GM19035 (cell line): Measurements from ENCODE around the gene FNDC11.
"Not testable (repeated sequence)": the region's sequence is repeated elsewhere in the genome, so short reads cannot be mapped to it uniquely, and the experiment has no call there.

Experiments
- ATAC-seq: cut with Tn5 transposase; IDR thresholded peaks from one replicate; pipeline ENCODE4 v1.9.1; 2021; ENCODE audit not compliant: unreplicated experiment

FNDC11 gene

GRCh38 chr20:63553933-63554290, at the start of gene FNDC11:
Gene FNDC11 (plus strand): TSS chr20:63554159. CDS start chr20:63555664, 1,505 bp downstream.
- peak; percentile 23 for ATAC-seq

GRCh38 chr20:63504642-63505041, 49.3 kb upstream of the FNDC11 start:
- no peak for ATAC-seq

GRCh38 chr20:63505281-63505680, 48.7 kb upstream of the FNDC11 start:
- no peak for ATAC-seq

- ATAC-seq: no peak
Observed at GRCh38 chr20:63505723-63506122, 48.2 kb upstream of the FNDC11 start.

GRCh38 chr20:63507083-63507743, 46.7 kb upstream of the FNDC11 start:
- ATAC-seq: no peak

GRCh38 chr20:63508072-63508768, 45.7 kb upstream of the FNDC11 start:
- no peak for ATAC-seq

- no peak for ATAC-seq
Observed at GRCh38 chr20:63509088-63509564, 44.8 kb upstream of the FNDC11 start.

- no peak for ATAC-seq
Observed at GRCh38 chr20:63513207-63513606, 40.8 kb upstream of the FNDC11 start.

- ATAC-seq: not testable (repeated sequence)
Observed at GRCh38 chr20:63514520-63514919, 39.4 kb upstream of the FNDC11 start.

- ATAC-seq: no peak
Observed at GRCh38 chr20:63517376-63518309, 36.3 kb upstream of the FNDC11 start.

GRCh38 chr20:63518351-63518861, 35.6 kb upstream of the FNDC11 start:
- no peak for ATAC-seq

GRCh38 chr20:63518946-63519667, 34.9 kb upstream of the FNDC11 start:
- no peak for ATAC-seq

GRCh38 chr20:63519668-63520503, 34.1 kb upstream of the FNDC11 start:
- ATAC-seq: peak; percentile 45

- ATAC-seq: peak; percentile 76
Observed at GRCh38 chr20:63520504-63520933, 33.4 kb upstream of the FNDC11 start, which contains the start of gene PPDPF. Gene PPDPF (plus strand): TSS chr20:63520765. CDS start chr20:63521309, 544 bp downstream.

- peak; percentile 44 for ATAC-seq
Observed at GRCh38 chr20:63520934-63521601, 32.9 kb upstream of the FNDC11 start.

- ATAC-seq: no peak
Observed at GRCh38 chr20:63521602-63522001, 32.4 kb upstream of the FNDC11 start.

- no peak for ATAC-seq
Observed at GRCh38 chr20:63522091-63522868, 31.7 kb upstream of the FNDC11 start.

- ATAC-seq: no peak
Observed at GRCh38 chr20:63522981-63523611, 30.9 kb upstream of the FNDC11 start.
